Measurements from ENCODE around the gene HTRA3. TPM values are rescaled to one million over a fixed set of nuclear protein-coding genes. Genes with fewer than 3 reads are reported as not detected.

Gene HTRA3
- total and polyA plus RNA-seq, 2 of the 8 experiments (the other 6 are each of a cell fraction or from before 2014, with no cell fraction given) = 3.2 to 5.8 TPM

DNA sequence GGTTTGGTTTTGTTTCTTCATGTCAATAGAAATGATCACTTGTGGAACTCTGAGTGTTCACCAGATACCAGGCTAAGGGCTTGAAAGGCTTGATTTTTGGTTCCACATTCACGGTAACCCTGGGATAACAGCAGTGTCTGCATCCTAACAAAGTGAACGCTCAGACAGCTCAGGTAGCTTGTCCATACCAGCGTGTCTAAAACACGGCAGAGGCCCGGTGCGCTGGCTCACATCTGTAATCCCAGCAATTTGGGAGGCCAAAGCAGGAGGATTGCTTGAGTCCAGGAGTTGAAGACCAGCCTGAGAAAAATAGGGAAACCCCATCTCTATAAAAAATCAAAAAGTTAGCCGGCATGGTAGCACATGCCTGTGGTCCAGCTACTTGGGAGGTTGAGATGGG, 49.0 kb downstream of the HTRA3 start (continued):
- no peak for TF ChIP-seq NANOG (IDR thresholded peaks at IDR 0.05; ENCODE audit: insufficient read depth, low read depth, low read length, poor library complexity, severe bottlenecking)

Data from H1 (cell line).